Uterus (tissue), 2 donors: ENCODE data around the gene ATG13.

Experiments used
- CTCF ChIP-seq, 4 experiments: fragments of 200-600 bp in 2 of 4; fragments of 450-650 bp in 2 of 4; sonication (generic) in 2 of 4; IDR thresholded peaks; one replicate each; pipeline ENCODE4 v1.5.1; 2016 to 2019; ENCODE audit warnings: antibody characterized with exemption in 4 of 4, mild to moderate bottlenecking in 2 of 4, moderate library complexity in 1 of 4
- POLR2A ChIP-seq, 2 donors: fragments of 450-650 bp; IDR thresholded peaks; one replicate each; pipeline ENCODE4 v1.6.1; 2016; ENCODE audit warnings: antibody characterized with exemption in 2 of 2, mild to moderate bottlenecking in 1 of 2, moderate library complexity in 1 of 2

GRCh38 chr11:46694072-46694471 is 76.7 kb downstream of the ATG13 start:
- no peak for TF ChIP-seq CTCF (IDR thresholded peaks at IDR 0.05)
- TF ChIP-seq POLR2A (IDR thresholded peaks at IDR 0.05) = no peak
